DOHH2 (cell line): Measurements from ENCODE around the gene GJA4.

Experiments
- EZH2phosphoT487 ChIP-seq: fragments of 200-600 bp; sonication (generic); IDR thresholded peaks from 2 replicates; pipeline ENCODE4 v1.6.1; 2017; ENCODE audit warnings: borderline replicate concordance, mild to moderate bottlenecking, antibody characterized with exemption, low read length, moderate library complexity, mixed read lengths
- TF ChIP-seq, protein P1 (sequence below): fragments of 200-600 bp; sonication (generic); IDR thresholded peaks from one replicate; pipeline ENCODE4 v1.5.1; 2014; ENCODE audit warnings: antibody characterized with exemption, mild to moderate bottlenecking, low read depth, low read length; ENCODE audit not compliant: poor library complexity, severe bottlenecking

DNA sequence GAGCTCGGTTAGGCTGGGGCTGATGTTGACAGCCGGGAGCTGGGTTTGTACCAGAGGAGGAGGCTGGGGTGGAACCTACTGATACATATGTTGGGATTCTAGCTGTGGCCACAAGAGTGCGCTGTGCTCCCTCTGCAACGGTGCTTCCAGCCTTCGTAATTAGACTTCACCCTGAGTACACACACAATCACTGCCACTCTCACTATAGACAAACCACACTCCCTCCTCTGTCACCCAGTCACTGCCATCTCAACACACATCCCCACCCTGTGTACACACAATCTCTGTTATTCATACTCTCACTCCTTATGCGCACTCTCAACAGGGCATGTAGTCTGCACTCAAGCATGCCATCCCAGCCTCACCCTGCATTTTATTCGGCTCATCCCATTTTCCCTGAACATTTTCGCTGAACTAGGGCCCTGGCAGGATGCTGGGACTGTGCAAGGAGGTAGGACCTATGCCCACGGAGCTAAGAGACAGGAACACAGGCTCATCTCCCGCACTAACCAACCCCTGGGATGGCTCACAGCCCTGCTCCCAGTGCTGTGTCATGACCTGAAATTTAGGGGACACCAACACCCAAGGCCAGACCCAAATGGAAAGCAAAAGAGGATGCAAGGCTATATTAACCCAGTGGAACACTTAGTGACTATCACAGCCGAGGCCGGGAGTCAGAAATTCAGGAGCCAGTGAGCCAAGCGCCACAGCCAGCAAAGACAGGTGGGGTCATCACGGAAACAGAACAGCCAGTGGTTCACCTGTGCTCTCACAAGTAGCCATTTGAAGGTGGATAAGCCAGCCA lies 6.1 kb upstream of the GJA4 start:
- TF ChIP-seq, protein P1, sequence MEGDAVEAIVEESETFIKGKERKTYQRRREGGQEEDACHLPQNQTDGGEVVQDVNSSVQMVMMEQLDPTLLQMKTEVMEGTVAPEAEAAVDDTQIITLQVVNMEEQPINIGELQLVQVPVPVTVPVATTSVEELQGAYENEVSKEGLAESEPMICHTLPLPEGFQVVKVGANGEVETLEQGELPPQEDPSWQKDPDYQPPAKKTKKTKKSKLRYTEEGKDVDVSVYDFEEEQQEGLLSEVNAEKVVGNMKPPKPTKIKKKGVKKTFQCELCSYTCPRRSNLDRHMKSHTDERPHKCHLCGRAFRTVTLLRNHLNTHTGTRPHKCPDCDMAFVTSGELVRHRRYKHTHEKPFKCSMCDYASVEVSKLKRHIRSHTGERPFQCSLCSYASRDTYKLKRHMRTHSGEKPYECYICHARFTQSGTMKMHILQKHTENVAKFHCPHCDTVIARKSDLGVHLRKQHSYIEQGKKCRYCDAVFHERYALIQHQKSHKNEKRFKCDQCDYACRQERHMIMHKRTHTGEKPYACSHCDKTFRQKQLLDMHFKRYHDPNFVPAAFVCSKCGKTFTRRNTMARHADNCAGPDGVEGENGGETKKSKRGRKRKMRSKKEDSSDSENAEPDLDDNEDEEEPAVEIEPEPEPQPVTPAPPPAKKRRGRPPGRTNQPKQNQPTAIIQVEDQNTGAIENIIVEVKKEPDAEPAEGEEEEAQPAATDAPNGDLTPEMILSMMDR = peak; percentile 87
- TF ChIP-seq EZH2phosphoT487 = no peak
